ENCODE measurements around the gene ASIC4. TPM values are rescaled to one million over a fixed set of nuclear protein-coding genes. Genes with fewer than 3 reads are reported as not detected.

Gene ASIC4
- total and polyA plus RNA-seq, 2 of the 8 experiments (the other 6 are each of a cell fraction or from before 2014, with no cell fraction given): 0.12 to 0.22 TPM

- no peak overlapping the region for H4K91ac ChIP-seq (replicated peaks; ENCODE audit: insufficient read length, low read length)
- peak overlapping the region; percentile 75; the same call in 1 of the 2 replicates for H2BK5ac ChIP-seq (ENCODE audit: low read depth, low read length)
- FAIRE-seq (no peak), DNase-seq (ENCODE audit: low read depth in 1 of 2, low spot score in 2 of 2) (no peak)
- peaks cover 0 to 21% (median 12%) of the 10 kb centered on the region in 4 experiments; a peak in 6 of 7 replicates for H3K4me1 ChIP-seq (replicated peaks in 1 of 4; ENCODE audit: control insufficient read depth in 3 of 4, insufficient read depth in 4 of 4, low read length in 3 of 4)
- H2BK20ac ChIP-seq (ENCODE audit: low read length): no peak overlapping the region
- 87% methylated on average over 9 of the region's 9 CpGs; no CpG with 5 or more reads in 1 of the 2 experiments for WGBS, 2 experiments (ENCODE audit: extremely low coverage in 1 of 2, insufficient coverage in 1 of 2, insufficient read length in 1 of 2, insufficient replicate concordance in 2 of 2, low coverage in 1 of 2, low lambda C conversion rate in 2 of 2, missing lambda C conversion rate in 1 of 2)
- no peak overlapping the region for H2BK120ac ChIP-seq (replicated peaks; ENCODE audit: low read depth, low read length)
- no peak overlapping the region; a peak in 1 of 7 replicates for H3K9ac ChIP-seq (replicated peaks in 1 of 4; ENCODE audit: extremely low read depth in 1 of 4, low read depth in 3 of 4, low read length in 3 of 4)
- no peak overlapping the region for H3K4me3 ChIP-seq (ENCODE audit: extremely low read depth in 1 of 4, insufficient read depth in 2 of 4, low read depth in 3 of 4, low read length in 4 of 4)
- H3K79me1 ChIP-seq (ENCODE audit: low read depth, low read length): no peaks in the 10 kb centered on the region; the same call in 1 of the 2 replicates
- no peak overlapping the region for H3K14ac ChIP-seq (ENCODE audit: insufficient read length)
- peaks cover 4 to 7% of the 10 kb centered on the region in 2 experiments for H4K20me1 ChIP-seq (replicated peaks in 1 of 2; ENCODE audit: control insufficient read depth in 1 of 2, insufficient read depth in 2 of 2, low read length in 2 of 2)
- H3K23ac ChIP-seq (ENCODE audit: insufficient read length): no peak overlapping the region
- peak overlapping the region; percentile 1; the same call in 1 of the 2 replicates for H2BK15ac ChIP-seq (ENCODE audit: low read length)
- H3K27ac ChIP-seq (ENCODE audit: low read depth, low read length): no peak overlapping the region
- no peak overlapping the region for H3K4ac ChIP-seq (replicated peaks; ENCODE audit: insufficient read length, low read depth, low read length)
- no peak overlapping the region for H4K5ac ChIP-seq (ENCODE audit: insufficient read length, low read depth, low read length)
- H2AK5ac ChIP-seq (ENCODE audit: low read depth, low read length): no peak overlapping the region
- H4K8ac ChIP-seq (ENCODE audit: extremely low read depth, insufficient read depth, low read length): no peak overlapping the region
- H2AFZ ChIP-seq (ENCODE audit: low read length): no peak overlapping the region
- no peak overlapping the region for H3K56ac ChIP-seq (replicated peaks; ENCODE audit: insufficient read length, low read depth, low read length)
- peak overlapping the region; percentile 75; the same call in 1 of the 2 replicates for H2BK12ac ChIP-seq (ENCODE audit: low read depth, low read length)
- H3K18ac ChIP-seq (ENCODE audit: extremely low read depth, low read length): no peak overlapping the region
- H3K36me3 ChIP-seq (ENCODE audit: control insufficient read depth in 2 of 4, insufficient read depth in 4 of 4, low read length in 3 of 4): peaks cover 4 to 22% (median 12%) of the 10 kb centered on the region in 4 experiments; a peak in 6 of 8 replicates
- no peak overlapping the region for H3K4me2 ChIP-seq (ENCODE audit: insufficient read depth in 1 of 2, low read depth in 2 of 2, low read length in 2 of 2)
- POLR2A ChIA-PET (ENCODE audit: partially characterized antibody): interaction anchor here (0.8 to 5.4 kb wide), 9 partner anchors 9 to 101 kb away, joined by 3 to 23 read pairs (median 4); partner anchors contain the start of genes GMPPA and STK11IP
- CTCF ChIA-PET (ENCODE audit: partially characterized antibody): interaction anchor here (0.6 to 113.1 kb wide), 17 partner anchors 15 to 316 kb away, joined by 3 to 7248 read pairs (median 7); partner anchors contain the start of genes ASIC4, DES, DNAJB2 and GMPPA
- no peaks in the 10 kb centered on the region; a peak in 1 of 7 replicates for H3K27me3 ChIP-seq (replicated peaks in 1 of 4; ENCODE audit: control insufficient read depth in 3 of 4, extremely low read depth in 1 of 4, insufficient read depth in 3 of 4, low read length in 3 of 4)
- no peaks in the 10 kb centered on the region for H3K9me3 ChIP-seq (ENCODE audit: insufficient read depth in 2 of 2, low read depth in 1 of 2, low read length in 1 of 2)
- no peaks in the 10 kb centered on the region for H3K79me2 ChIP-seq (ENCODE audit: control insufficient read depth in 1 of 2, insufficient read depth in 2 of 2, low read length in 2 of 2)
- peaks cover 4% of the 10 kb centered on the region; the same call in 1 of the 2 replicates for H3K23me2 ChIP-seq (ENCODE audit: low read depth, low read length)
- TF ChIP-seq RNF2 (IDR thresholded peaks at IDR 0.05; ENCODE audit: borderline replicate concordance, low read depth, low read length, missing control alignments, poor library complexity, severe bottlenecking): no peak
- TF ChIP-seq KDM4A (IDR thresholded peaks at IDR 0.05; ENCODE audit: low read depth, low read length, severe bottlenecking): no peak
- no peak for TF ChIP-seq SRF (IDR thresholded peaks at IDR 0.05; ENCODE audit: low read depth, low read length)
- no peak for TF ChIP-seq SIRT6 (IDR thresholded peaks at IDR 0.05; ENCODE audit: low read length)
Observed at GRCh38 chr2:219536967-219537366, 22.7 kb downstream of the ASIC4 start.
